ENCODE data around the gene RERG. TPM values are rescaled to one million over a fixed set of nuclear protein-coding genes. Genes with fewer than 3 reads are reported as not detected.

The RERG gene
- total and polyA plus RNA-seq, 2 of the 4 experiments (the other 2 are of a cell fraction) = not detected

- dilution Hi-C loops (cut with HindIII; ENCODE audit: low sequenced_read_pairs, unreplicated experiment) = no loop called here
Measured at GRCh38 chr12:15168026-15168678, 53.1 kb downstream of the RERG start.

More at GRCh38 chr12:15168026-15168678, 53.1 kb downstream of the RERG start:
- H3K36me3 ChIP-seq (ENCODE audit: control insufficient read depth, insufficient read depth, low read length) = no peaks in the 10 kb centered on the region
- H3K4ac ChIP-seq (ENCODE audit: low read depth, low read length) = no peak overlapping the region
- no peak for TF ChIP-seq RAD21 (IDR thresholded peaks at IDR 0.05; ENCODE audit: low read length)
- no peak for TF ChIP-seq RCOR1 (IDR thresholded peaks at IDR 0.05; ENCODE audit: insufficient replicate concordance, low read length)
- TF ChIP-seq SMC3 (IDR thresholded peaks at IDR 0.05; ENCODE audit: low read depth, low read length) = no peak
- no peak overlapping the region for H4K5ac ChIP-seq (ENCODE audit: low read depth, low read length)
- no peaks in the 10 kb centered on the region for H3K4me1 ChIP-seq (ENCODE audit: control insufficient read depth, insufficient read depth, low read length)
- H2BK120ac ChIP-seq (ENCODE audit: low read depth, low read length) = no peak overlapping the region
- no peaks in the 10 kb centered on the region for H3K9me1 ChIP-seq (ENCODE audit: insufficient read depth, low read length)
- H3K9ac ChIP-seq (ENCODE audit: low read depth, low read length) = no peak overlapping the region
- H3K9me3 ChIP-seq (ENCODE audit: control insufficient read depth, insufficient read depth, low read length) = no peaks in the 10 kb centered on the region
- intact Hi-C loops (cut with micrococcal nuclease) = no loop called here
- H3K79me1 ChIP-seq (ENCODE audit: low read depth in 1 of 2, low read length in 2 of 2) = no peaks in the 10 kb centered on the region
- no peak overlapping the region for H4K91ac ChIP-seq (ENCODE audit: insufficient read depth, low read depth, low read length)
- no TSS peak for BruUV-seq (replicated peaks)
- no peak overlapping the region for H3K23ac ChIP-seq (ENCODE audit: low read depth, low read length)
- H3K56ac ChIP-seq (ENCODE audit: extremely low read depth, insufficient read depth, low read length) = no peak overlapping the region
- no peak overlapping the region for H3K14ac ChIP-seq (replicated peaks; ENCODE audit: low read depth, low read length)
- no peak overlapping the region for H2AK5ac ChIP-seq (ENCODE audit: low read depth, low read length)
- DNase-seq = no peak
- in situ Hi-C loops (cut with MboI; ENCODE audit: low sequenced_read_pairs) = no loop called here
- H2AFZ ChIP-seq (replicated peaks; ENCODE audit: low read length, poor library complexity) = no peak overlapping the region
- ChIA-PET POLR2A (ENCODE audit: unreplicated experiment) (no interaction called here), CTCF (no interaction called here)
- H2AK9ac ChIP-seq (replicated peaks; ENCODE audit: low read depth, low read length, poor library complexity) = no peak overlapping the region
- H2BK5ac ChIP-seq (ENCODE audit: low read depth, low read length, poor library complexity, severe bottlenecking) = no peak overlapping the region
- no peak overlapping the region for H2BK20ac ChIP-seq (ENCODE audit: low read depth, low read length)
- H3K27me3 ChIP-seq (ENCODE audit: control insufficient read depth, insufficient read depth, low read length) = no peaks in the 10 kb centered on the region
- no peak overlapping the region for H4K8ac ChIP-seq (ENCODE audit: low read depth in 2 of 2, low read length in 2 of 2)
- no peak overlapping the region for H3K4me3 ChIP-seq (ENCODE audit: insufficient read depth, low read depth, low read length)
- H2BK15ac ChIP-seq (ENCODE audit: low read depth, low read length) = no peak overlapping the region
- no peaks in the 10 kb centered on the region for H4K20me1 ChIP-seq (ENCODE audit: insufficient read depth, low read length)
- no peak for ATAC-seq (ENCODE audit: low read depth)
- H3K27ac ChIP-seq (ENCODE audit: insufficient read depth, low read length) = no peak overlapping the region
- H3K4me2 ChIP-seq (ENCODE audit: low read depth, low read length) = no peak overlapping the region
- WGBS, 2 experiments (ENCODE audit: extremely low coverage in 2 of 2, insufficient read length in 1 of 2) = 73% methylated on average over 2 of the region's 5 CpGs; no CpG with 5 or more reads in 1 of the 2 experiments
- H3K18ac ChIP-seq (ENCODE audit: low read depth, low read length) = no peak overlapping the region

Data from IMR-90 (cell line).